BLaER1 treated with 17β-estradiol and CSF1 and Interleukin-3, amounts not matched to agents 10 nM and 100 nM (cell line): Measurements from ENCODE around the gene PLEKHN1.
"Not testable (repeated sequence)": the region's sequence is repeated elsewhere in the genome, so short reads cannot be mapped to it uniquely, and the experiment has no call there.

Source experiments
- H3K27ac ChIP-seq, 11 experiments: shearing (Covaris generic); formaldehyde crosslinking; 2 replicates each; pipeline ENCODE4 v1.8.1; 2022
- H3K27me3 ChIP-seq, 11 experiments: shearing (Covaris generic); formaldehyde crosslinking; 2 replicates each; pipeline ENCODE4 v1.8.1; 2022
- H3K36me3 ChIP-seq, 11 experiments: shearing (Covaris generic); formaldehyde crosslinking; 2 replicates each; pipeline ENCODE4 v1.8.1; 2022
- H3K4me1 ChIP-seq, 10 experiments: shearing (Covaris generic); formaldehyde crosslinking; 2 replicates each; pipeline ENCODE4 v1.8.1; 2022
- H3K4me2 ChIP-seq, 11 experiments: shearing (Covaris generic); formaldehyde crosslinking; 2 replicates each; pipeline ENCODE4 v1.8.1; 2022
- H3K4me3 ChIP-seq, 10 experiments: shearing (Covaris generic); formaldehyde crosslinking; 2 replicates each; pipeline ENCODE4 v1.8.1; 2022
- H3K9ac ChIP-seq, 11 experiments: shearing (Covaris generic); formaldehyde crosslinking; 2 replicates each; pipeline ENCODE4 v1.8.1; 2022
- H3K9me3 ChIP-seq, 11 experiments: shearing (Covaris generic); formaldehyde crosslinking; replicated peaks in 1 of 11; 2 replicates each; pipeline ENCODE4 v1.8.1; 2022
- H4K20me1 ChIP-seq, 11 experiments: shearing (Covaris generic); formaldehyde crosslinking; 2 replicates each; pipeline ENCODE4 v1.8.1; 2022
- Cebpa-rat ChIP-seq, 11 experiments: shearing (Covaris generic); IDR thresholded peaks; 2 replicates each; pipeline ENCODE4 v1.8.1; 2022

PLEKHN1 gene

DNA sequence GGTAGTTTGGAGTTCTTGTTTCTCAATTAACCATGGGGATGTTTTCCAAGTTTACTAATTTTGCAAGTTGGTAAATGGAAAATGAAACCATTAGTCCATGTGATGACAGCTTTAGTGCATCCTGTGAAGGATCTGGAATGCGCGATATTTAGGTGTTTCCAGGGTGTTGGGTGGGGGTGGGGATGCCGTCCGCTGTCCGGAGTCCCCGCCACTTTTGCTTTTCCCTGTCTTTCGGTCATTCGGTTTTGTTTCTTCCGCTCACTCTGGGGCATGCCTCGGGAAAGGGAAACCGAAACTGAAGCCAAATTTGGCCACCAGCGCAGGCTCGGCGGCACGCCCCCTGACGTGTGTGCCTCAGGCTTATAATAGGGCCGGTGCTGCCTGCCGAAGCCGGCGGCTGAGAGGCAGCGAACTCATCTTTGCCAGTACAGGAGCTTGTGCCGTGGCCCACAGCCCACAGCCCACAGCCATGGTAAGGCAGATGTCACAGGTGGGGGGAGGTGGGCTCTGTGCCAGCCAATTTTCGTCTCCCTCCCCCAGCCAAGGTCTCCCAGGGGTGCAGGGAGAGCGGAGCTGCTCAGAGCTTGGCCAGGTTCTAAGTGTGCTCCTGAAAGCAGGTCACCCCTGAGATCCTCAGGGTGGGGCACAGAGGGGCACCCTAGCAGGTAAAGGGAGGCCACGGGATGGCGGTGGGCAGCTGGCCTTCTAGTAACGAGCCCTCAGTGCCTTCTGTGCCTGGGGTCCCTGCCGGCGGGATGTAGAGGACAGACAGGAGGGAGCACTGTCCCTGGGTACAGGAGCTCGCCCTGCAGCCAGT is 47.0 kb downstream of the PLEKHN1 start, which contains the start of gene ISG15:
Gene ISG15 (plus strand): TSS at position 393 of the 817 bp plus-strand sequence. CDS start 77 bp downstream, at position 470.
- no peak for TF ChIP-seq Cebpa-rat (IDR thresholded peaks at IDR 0.05)
- peak within 1 kb of the TSS; percentile 94 to 99 (median 97) for H3K4me2 ChIP-seq
- H3K36me3 ChIP-seq: no peaks in the 10 kb centered on the region
- peak within 1 kb of the TSS; percentile 70 to 82 (median 79) for H3K9ac ChIP-seq
- H4K20me1 ChIP-seq: no peaks in the 10 kb centered on the region
- H3K27ac ChIP-seq: peak within 1 kb of the TSS; percentile 36 to 84 (median 78); a peak in 21 of 22 replicates
- peaks cover 0 to 12% (median 0%) of the 10 kb centered on the region in 11 experiments; a peak in 5 of 22 replicates for H3K27me3 ChIP-seq
- peak within 1 kb of the TSS; percentile 63 to 81 (median 68) for H3K4me3 ChIP-seq
- H3K4me1 ChIP-seq: peaks cover 29 to 48% (median 41%) of the 10 kb centered on the region in 10 experiments
- peaks cover 0 to 6% (median 0%) of the 10 kb centered on the region in 11 experiments; a peak in 3 of 22 replicates for H3K9me3 ChIP-seq

DNA sequence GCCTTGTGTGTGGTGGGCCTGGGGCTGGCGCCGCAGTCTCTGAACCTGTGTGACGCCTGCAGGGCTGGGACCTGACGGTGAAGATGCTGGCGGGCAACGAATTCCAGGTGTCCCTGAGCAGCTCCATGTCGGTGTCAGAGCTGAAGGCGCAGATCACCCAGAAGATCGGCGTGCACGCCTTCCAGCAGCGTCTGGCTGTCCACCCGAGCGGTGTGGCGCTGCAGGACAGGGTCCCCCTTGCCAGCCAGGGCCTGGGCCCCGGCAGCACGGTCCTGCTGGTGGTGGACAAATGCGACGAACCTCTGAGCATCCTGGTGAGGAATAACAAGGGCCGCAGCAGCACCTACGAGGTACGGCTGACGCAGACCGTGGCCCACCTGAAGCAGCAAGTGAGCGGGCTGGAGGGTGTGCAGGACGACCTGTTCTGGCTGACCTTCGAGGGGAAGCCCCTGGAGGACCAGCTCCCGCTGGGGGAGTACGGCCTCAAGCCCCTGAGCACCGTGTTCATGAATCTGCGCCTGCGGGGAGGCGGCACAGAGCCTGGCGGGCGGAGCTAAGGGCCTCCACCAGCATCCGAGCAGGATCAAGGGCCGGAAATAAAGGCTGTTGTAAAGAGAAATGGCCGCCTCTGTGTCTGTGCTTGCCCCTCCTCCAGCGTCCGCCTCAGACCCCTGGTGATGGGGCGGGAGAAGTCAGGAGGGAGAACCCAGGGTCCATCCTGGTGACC is 47.8 kb downstream of the PLEKHN1 start:
- H3K27me3 ChIP-seq: peaks cover 0 to 12% (median 0%) of the 10 kb centered on the region in 11 experiments; a peak in 5 of 22 replicates
- H4K20me1 ChIP-seq: no peaks in the 10 kb centered on the region
- H3K4me2 ChIP-seq: peak overlapping the region; percentile 94 to 99 (median 97)
- peaks cover 29 to 46% (median 39%) of the 10 kb centered on the region in 10 experiments for H3K4me1 ChIP-seq
- TF ChIP-seq Cebpa-rat (IDR thresholded peaks at IDR 0.05): no peak
- peak overlapping the region; percentile 70 to 82 (median 79) for H3K9ac ChIP-seq
- no peaks in the 10 kb centered on the region for H3K36me3 ChIP-seq
- peak overlapping the region; percentile 63 to 81 (median 68) for H3K4me3 ChIP-seq
- H3K27ac ChIP-seq: peak overlapping the region; percentile 36 to 84 (median 78); a peak in 20 of 22 replicates
- peaks cover 0 to 6% (median 0%) of the 10 kb centered on the region in 11 experiments; a peak in 3 of 22 replicates for H3K9me3 ChIP-seq

DNA sequence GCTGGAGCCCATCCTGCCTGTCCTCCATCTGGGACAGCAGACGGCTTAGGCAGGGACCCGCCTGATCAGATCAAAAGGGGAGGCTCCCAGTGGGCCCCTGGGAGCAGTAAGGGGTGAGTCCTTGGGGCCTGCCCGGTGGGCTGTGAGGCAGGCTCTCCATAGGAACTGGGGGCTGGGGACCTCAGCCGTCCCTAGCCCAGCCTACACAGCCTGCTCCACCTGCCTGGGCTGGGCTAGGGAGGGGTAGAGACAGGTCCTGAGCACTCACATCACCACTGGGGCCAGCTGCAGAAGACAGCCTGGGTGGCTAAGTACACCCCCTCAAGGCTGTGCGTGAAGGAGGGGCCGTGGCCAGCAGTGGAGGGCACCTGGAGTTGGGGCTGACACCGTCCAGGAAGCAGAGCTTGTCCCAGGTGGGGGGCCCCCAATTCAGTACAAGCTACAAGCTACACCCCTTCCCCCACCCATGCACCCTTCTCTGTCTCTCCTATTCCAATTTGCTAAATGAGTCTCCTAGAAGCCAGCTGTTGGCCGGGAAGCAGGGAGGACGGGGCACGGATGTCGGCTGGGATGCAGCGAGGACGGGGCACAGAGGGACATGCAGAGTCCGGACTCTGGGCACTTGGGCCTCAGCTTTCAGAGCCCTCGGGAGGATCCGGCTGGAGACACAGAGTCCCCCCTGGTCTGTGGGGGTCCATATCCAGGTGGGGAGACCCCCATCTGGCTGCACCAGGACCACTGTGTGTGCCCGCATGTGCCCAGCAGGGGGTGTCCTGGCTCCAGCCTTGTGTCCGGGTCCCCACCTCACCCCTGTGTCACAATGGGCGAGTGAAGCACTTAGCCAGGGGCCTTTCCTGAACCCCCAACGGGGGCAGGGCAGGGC is 48.8 kb downstream of the PLEKHN1 start:
- H3K27me3 ChIP-seq: peaks cover 0 to 13% (median under 1%) of the 10 kb centered on the region in 11 experiments; a peak in 9 of 22 replicates
- peak overlapping the region in 10 of 11 experiments; percentile 43 to 84 (median 78); a peak in 18 of 22 replicates for H3K27ac ChIP-seq
- no peaks in the 10 kb centered on the region for H3K36me3 ChIP-seq
- no peaks in the 10 kb centered on the region for H4K20me1 ChIP-seq
- H3K4me3 ChIP-seq: peak overlapping the region; percentile 63 to 81 (median 68); a peak in 18 of 20 replicates
- H3K9ac ChIP-seq: peak overlapping the region; percentile 70 to 82 (median 79); a peak in 21 of 22 replicates
- TF ChIP-seq Cebpa-rat (IDR thresholded peaks at IDR 0.05): no peak
- peaks cover 0 to 1% (median 0%) of the 10 kb centered on the region in 11 experiments; a peak in 2 of 22 replicates for H3K9me3 ChIP-seq
- H3K4me2 ChIP-seq: peak overlapping the region; percentile 94 to 99 (median 97)
- peaks cover 29 to 44% (median 35%) of the 10 kb centered on the region in 10 experiments for H3K4me1 ChIP-seq

DNA sequence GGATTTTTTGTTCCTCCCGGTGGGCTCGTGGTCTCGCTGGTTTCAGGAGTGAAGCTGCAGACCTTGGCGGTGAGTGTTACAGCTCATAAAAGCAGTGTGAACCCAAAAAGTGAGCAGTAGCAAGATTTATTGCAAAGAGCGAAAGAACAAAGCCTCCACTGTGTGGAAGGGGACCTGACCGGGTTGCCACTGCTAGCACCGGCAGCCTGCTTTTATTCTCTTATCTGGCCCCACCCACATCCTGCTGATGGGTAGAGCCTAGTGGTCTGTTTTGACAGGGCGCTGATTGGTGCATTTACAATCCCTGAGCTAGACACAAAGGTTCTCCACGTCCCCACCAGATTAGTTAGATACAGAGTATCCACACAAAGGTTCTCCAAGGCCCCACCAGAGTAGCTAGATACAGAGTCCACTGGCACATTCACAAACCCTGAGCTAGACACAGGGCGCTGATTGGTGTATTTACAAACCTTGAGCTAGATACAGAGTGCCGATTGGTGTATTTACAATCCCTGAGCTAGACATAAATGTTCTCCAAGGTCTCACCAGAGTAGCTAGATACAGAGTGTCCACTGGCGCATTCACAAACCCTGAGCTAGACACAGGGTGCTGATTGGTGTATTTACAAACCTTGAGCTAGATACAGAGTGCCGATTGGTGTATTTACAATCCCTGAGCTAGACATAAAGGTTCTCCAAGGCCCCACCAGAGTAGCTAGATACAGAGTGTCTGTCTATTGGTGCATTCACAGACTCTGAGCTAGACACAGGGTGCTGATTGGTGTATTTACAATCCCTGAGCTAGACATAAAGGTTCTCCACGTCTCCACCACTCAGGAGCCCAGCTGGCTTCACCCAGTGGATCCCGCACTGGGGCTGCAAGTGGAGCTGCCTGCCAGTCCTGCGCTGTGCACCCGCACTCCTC is 51.4 kb downstream of the PLEKHN1 start:
- not testable (repeated sequence) for H3K27ac ChIP-seq

DNA sequence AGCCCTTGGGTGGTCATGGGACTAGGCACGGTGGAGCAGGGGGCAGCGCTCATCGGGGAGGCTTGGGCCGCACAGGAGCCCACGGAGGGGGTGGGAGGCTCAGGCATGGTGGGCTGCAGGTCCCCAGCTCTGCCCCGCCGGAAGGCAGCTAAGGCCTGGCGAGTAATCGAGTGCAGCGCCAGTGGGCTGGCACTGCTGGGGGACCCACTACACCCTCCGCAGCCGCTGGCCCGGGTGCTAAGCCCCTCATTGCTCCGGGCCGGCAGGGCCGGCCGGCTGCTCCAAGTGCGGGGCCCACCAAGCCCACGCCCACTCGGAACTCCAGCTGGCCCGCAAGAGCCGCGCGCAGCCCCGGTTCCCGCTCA is 52.0 kb downstream of the PLEKHN1 start:
- H3K9me3 ChIP-seq, H3K27ac ChIP-seq, H3K9ac ChIP-seq, H3K4me2 ChIP-seq, H3K4me3 ChIP-seq, H3K36me3 ChIP-seq: not testable (repeated sequence)
- Histone ChIP-seq H3K4me1 (peaks cover 46 to 61% (median 52%) of the 10 kb centered on the region in 10 experiments), H3K27me3 (peaks cover 3 to 25% (median 14%) of the 10 kb centered on the region in 11 experiments; a peak in 18 of 22 replicates), H4K20me1 (peaks cover 0 to 25% (median 10%) of the 10 kb centered on the region in 11 experiments; a peak in 15 of 22 replicates)

More for the DNA sequence above, 51.4 kb downstream of the PLEKHN1 start:
- H3K4me1 ChIP-seq: peaks cover 42 to 57% (median 48%) of the 10 kb centered on the region in 10 experiments
- not testable (repeated sequence) for H3K4me3 ChIP-seq, H3K9me3 ChIP-seq, H3K36me3 ChIP-seq, H3K9ac ChIP-seq
- H4K20me1 ChIP-seq: peaks cover 0 to 18% (median 10%) of the 10 kb centered on the region in 11 experiments; a peak in 15 of 22 replicates
- peaks cover 1 to 23% (median 14%) of the 10 kb centered on the region in 11 experiments; a peak in 18 of 22 replicates for H3K27me3 ChIP-seq
- 0 out of 22 replicates have a peak overlapping the region, but pooled peaks of 1 of the 11 experiments have one; percentile 7 for H3K4me2 ChIP-seq

DNA sequence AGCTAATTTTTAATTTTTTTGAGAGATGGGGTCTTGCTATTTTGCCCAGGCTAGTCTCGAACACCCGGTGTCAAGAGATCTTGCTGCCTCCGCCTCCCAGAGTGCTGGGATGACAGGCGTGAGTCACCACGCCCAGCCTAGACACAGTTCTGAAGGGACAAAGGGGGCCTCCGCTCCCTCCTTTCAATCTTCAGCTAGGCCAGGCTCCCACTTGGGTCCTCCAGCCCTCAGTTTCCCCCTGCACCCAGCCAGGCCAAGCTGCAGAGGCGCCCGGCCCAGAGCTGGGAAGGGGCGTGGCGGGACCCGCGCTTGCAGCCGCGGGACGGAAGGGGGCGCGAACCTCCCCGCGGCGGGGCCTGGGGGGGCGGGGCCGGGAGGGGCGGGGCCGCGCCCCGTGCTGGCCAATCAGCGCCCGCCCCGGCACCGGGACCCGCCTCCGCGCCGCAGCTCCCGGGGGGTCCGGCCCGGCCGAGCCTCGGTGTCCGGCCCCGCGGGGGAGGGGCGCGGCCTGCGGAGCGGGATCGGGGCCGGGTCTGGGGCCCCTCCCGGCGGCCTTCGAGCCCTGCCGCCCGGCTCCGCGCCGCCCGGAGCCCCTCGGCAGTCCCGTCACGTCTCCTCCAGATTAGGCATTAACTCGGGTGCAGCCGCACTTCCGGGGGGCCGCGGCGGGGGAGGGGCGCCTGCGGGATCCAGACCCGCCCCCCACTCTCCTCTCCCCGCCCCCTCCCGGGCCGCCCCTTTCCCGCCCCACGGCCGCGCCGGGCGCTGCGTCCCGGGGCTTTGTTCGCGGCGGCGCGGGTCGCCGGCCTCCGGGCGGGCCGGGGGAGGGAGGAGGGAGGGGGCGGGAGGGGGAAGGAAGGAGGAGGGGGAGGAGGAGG is 53.1 kb downstream of the PLEKHN1 start:
- peak overlapping the region; percentile 47 to 71 (median 60) for H3K4me3 ChIP-seq
- H3K27ac ChIP-seq: peak overlapping the region in 10 of 11 experiments; percentile 63 to 88 (median 74); a peak in 20 of 22 replicates
- no peaks in the 10 kb centered on the region for H3K9me3 ChIP-seq
- H4K20me1 ChIP-seq: peaks cover 0 to 35% (median 15%) of the 10 kb centered on the region in 11 experiments; a peak in 15 of 22 replicates
- H3K36me3 ChIP-seq: no peaks in the 10 kb centered on the region
- no peak for TF ChIP-seq Cebpa-rat (IDR thresholded peaks at IDR 0.05)
- peak overlapping the region in 7 of 11 experiments; percentile 26 to 84 (median 41); a peak in 11 of 22 replicates for H3K4me2 ChIP-seq
- peak overlapping the region; percentile 69 to 80 (median 78); a peak in 20 of 22 replicates for H3K9ac ChIP-seq
- H3K4me1 ChIP-seq: peaks cover 45 to 63% (median 52%) of the 10 kb centered on the region in 10 experiments
- peaks cover 3 to 25% (median 14%) of the 10 kb centered on the region in 11 experiments; a peak in 18 of 22 replicates for H3K27me3 ChIP-seq
